Stimulated activated CD4-positive, alpha-beta T cell treated with anti-CD3 and anti-CD28 coated beads, Interleukin-1b, Interleukin-23, amount 100 ng/mL, for 4 hours (primary cell): ENCODE results near the gene SMAD4.
"Not testable (repeated sequence)": the region's sequence is repeated elsewhere in the genome, so short reads cannot be mapped to it uniquely, and the experiment has no call there.

Source experiments
- DNase-seq, 2 donors: peaks; one replicate each; pipeline ENCODE4 v3.0.0-alpha.2; 2020; ENCODE audit warnings: low read depth in 2 of 2

Gene SMAD4

GRCh38 chr18:51069885-51070284 is 39.9 kb downstream of the SMAD4 start:
- no peak for DNase-seq

GRCh38 chr18:51070545-51070944 is 40.5 kb downstream of the SMAD4 start:
- DNase-seq = no peak

GRCh38 chr18:51072586-51073313 is 42.7 kb downstream of the SMAD4 start:
- no peak for DNase-seq

- DNase-seq = no peak
Measured at GRCh38 chr18:51074605-51075004, 44.6 kb downstream of the SMAD4 start.

DNA sequence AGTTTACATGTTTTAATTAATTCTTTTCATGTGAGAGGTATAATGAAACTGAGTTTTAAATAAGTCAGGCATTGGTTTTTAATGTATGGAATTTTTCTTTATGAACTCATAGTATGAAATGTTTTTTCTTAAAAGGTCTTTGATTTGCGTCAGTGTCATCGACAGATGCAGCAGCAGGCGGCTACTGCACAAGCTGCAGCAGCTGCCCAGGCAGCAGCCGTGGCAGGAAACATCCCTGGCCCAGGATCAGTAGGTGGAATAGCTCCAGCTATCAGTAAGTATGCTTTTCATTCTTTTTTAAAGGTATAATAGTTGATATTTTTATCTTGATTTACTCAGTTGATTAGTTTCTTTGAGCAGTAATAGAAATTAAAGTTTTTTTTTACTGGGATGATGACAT is 46.5 kb downstream of the SMAD4 start:
- no peak for DNase-seq

- no peak for DNase-seq
Measured at GRCh38 chr18:51077217-51077616, 47.2 kb downstream of the SMAD4 start.

GRCh38 chr18:51078026-51078425 is 48.0 kb downstream of the SMAD4 start:
- no peak for DNase-seq

DNA sequence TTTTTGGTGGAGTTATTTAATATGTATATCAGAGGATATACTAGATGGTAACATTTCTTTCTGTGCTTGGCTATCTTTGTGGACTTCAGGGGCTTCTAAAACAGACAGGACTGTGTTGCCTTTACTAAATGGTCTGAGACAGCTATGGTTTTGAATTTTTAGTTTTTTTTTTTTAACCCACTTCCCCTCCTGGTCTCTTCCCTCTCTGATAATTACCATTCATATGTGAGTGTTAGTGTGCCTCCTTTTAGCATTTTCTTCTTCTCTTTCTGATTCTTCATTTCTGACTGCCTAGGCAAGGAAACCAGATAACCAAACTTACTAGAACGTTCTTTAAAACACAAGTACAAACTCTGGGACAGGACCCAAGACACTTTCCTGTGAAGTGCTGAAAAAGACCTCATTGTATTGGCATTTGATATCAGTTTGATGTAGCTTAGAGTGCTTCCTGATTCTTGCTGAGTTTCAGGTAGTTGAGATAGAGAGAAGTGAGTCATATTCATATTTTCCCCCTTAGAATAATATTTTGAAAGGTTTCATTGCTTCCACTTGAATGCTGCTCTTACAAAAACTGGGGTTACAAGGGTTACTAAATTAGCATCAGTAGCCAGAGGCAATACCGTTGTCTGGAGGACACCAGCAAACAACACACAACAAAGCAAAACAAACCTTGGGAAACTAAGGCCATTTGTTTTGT is 52.7 kb downstream of the SMAD4 start:
- no peak for DNase-seq

GRCh38 chr18:51083398-51083797 is 53.4 kb downstream of the SMAD4 start:
- DNase-seq = no peak

- no peak for DNase-seq
Measured at GRCh38 chr18:51088410-51088809, 58.4 kb downstream of the SMAD4 start.

DNA sequence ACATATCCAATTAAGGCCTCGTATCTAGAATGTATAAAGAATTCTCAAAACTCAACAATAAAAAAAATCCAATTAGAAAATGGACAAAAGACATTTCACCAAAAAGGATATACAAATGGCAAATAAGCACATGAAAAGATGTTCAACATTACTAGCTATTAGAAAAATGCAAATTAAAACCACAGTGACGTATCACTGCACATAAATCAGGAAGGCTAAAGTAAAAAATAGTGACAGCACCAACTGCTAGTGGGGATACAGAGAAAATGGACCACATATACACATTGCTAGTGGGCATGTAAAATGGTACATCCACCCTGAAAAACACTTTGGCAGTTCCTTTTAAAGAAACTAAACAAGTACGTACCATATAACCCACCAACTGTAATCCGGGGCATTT is 59.7 kb downstream of the SMAD4 start:
- DNase-seq = no peak

- no peak for DNase-seq
Measured at GRCh38 chr18:51091270-51091669, 61.3 kb downstream of the SMAD4 start.

DNA sequence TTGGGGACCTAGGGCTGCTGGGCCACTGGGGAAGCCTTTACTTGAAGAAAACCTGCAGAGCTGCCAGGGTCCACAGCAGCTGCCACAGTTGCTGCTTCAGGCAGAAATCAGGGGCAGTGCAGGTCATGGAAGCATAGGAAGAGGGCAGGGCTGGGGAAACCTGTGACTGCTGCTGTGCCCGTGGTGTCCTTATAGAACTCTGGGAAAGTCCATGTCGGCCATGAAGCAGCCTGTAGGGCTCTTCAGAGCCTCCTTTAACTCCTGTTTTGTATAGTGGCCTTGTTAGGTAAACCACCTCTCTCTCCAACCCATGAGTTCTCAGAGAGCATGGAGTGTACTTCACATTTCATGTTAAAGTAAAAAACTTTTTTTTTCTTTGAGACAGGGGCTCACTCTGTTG is 62.1 kb downstream of the SMAD4 start:
- no peak for DNase-seq

GRCh38 chr18:51092967-51093366 is 63.0 kb downstream of the SMAD4 start:
- DNase-seq = not testable (repeated sequence)

GRCh38 chr18:51097021-51097822 is 67.2 kb downstream of the SMAD4 start:
- DNase-seq = no peak

DNA sequence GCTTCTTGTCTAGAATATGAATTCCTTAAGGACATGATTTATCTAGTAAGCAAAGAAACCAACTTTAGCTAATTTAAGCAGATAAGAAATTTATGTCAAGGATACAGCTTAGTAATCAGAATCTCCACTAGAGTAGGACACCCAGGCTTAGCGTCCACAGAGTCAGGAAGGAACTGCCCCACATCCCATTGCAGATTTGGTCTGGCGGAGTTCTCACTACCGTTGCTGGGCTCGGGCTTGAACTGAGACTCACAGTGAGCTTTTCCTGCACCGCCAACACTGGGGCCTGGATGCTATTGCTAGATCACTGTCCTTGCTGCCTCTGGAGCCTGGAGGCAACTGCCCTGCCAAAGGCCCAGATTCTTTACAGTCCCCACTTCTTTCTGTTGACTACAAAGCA is 68.1 kb downstream of the SMAD4 start:
- no peak for DNase-seq

DNA sequence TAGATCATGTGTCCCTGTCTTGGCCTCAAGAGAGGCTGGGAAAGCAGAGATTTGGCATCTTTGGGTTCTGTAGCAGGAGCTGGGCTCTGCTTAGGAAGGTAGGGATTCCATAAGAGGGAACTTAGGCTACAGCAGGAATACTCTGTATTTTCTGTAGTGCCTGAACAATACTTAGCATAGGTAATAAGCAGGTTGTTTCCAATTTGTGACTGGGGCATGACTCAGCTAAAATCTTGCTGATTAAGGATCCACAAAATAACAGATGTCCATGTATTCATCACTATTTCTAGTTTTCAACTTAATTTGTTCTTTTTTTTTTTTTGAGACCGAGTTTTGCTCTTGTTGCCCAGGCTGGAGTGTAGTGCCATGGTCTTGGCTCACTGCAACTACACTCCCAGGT is 68.5 kb downstream of the SMAD4 start:
- DNase-seq = no peak

- DNase-seq = no peak
Measured at GRCh38 chr18:51100385-51101120, 70.5 kb downstream of the SMAD4 start.

DNA sequence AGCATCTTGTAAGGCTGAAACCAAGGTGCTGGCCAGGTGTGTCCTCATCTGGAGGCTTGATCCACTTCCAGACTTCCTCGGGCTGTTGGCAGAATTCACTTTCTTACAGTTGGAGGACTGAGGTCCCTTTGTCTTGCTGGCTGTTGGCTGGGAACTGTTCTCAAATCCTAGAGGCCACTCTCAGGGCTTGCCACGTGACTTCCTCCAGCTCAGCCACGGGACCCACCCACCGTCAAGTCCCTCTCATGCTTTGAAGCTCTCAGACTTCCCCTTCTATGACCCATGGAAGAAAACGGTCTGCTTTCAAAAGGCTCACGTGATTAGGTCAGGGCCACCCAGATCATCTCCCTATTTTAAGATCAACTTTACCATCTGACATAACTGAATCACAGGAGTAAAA is 77.1 kb downstream of the SMAD4 start:
- no peak for DNase-seq

DNA sequence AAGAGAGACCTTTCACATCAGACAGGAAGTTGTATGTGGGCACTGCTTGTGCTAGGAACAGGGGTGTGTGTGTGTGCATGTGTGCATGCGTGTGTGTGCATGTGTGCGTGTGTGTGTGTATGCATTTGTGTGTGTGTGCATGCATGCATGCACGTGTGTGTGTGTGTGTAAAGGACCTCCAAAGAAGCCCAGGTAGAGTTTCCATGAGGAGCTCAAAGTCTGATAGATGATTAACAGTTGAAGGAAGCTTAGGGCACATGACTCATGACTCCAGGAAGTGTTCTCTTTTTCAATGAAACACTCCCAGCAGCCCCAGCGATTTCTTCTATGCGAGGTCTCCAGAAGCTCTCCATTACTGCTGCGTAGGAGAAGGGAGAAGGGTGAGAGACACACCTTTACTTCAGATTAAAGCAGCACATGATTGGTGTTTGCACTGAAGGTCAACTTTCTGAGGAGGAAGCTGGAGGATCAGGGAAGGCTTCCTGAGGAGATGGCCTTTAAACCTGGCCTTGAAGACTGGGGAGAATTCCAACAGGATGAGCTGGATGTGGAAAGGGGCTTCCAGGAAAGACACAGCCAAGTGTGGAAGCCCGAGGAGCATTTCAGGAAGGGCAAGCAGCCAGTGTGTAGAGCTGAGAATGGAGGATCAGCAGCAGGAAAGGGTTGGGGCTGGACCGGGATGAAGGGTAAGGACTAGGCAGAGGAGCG is 77.7 kb downstream of the SMAD4 start:
- peak in 1 of 2 donors; percentile 3 for DNase-seq

- DNase-seq = no peak
Measured at GRCh38 chr18:51108330-51108729, 78.3 kb downstream of the SMAD4 start.
